Activated CD8-positive, alpha-beta memory T cell treated with anti-CD3 and anti-CD28 coated beads, Interleukin-2, amount 50 U/mL, for 1 hour (primary cell): Measurements from ENCODE around the gene CUEDC2.

Experiments
- DNase-seq: peaks from one replicate; pipeline ENCODE4 v3.0.0-alpha.2; 2020; ENCODE audit errors: extremely low read depth

Gene CUEDC2

DNA sequence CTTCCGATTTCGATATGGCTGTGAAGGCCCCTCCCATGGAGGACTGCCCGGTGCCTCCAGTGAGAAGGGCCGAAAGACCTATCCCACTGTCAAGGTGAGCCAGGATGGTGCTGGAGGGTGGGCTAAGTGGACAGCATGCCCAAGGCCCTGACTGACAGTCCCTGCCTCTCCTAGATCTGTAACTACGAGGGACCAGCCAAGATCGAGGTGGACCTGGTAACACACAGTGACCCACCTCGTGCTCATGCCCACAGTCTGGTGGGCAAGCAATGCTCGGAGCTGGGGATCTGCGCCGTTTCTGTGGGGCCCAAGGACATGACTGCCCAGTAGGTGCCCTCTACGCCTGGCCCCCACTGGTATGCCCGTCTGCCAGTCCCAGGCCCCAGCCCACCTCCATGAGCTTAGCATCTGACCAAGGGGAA is 35.6 kb downstream of the CUEDC2 start:
- no peak for DNase-seq

- DNase-seq = no peak
Observed at GRCh38 chr10:102396317-102396650, 36.1 kb downstream of the CUEDC2 start.

DNA sequence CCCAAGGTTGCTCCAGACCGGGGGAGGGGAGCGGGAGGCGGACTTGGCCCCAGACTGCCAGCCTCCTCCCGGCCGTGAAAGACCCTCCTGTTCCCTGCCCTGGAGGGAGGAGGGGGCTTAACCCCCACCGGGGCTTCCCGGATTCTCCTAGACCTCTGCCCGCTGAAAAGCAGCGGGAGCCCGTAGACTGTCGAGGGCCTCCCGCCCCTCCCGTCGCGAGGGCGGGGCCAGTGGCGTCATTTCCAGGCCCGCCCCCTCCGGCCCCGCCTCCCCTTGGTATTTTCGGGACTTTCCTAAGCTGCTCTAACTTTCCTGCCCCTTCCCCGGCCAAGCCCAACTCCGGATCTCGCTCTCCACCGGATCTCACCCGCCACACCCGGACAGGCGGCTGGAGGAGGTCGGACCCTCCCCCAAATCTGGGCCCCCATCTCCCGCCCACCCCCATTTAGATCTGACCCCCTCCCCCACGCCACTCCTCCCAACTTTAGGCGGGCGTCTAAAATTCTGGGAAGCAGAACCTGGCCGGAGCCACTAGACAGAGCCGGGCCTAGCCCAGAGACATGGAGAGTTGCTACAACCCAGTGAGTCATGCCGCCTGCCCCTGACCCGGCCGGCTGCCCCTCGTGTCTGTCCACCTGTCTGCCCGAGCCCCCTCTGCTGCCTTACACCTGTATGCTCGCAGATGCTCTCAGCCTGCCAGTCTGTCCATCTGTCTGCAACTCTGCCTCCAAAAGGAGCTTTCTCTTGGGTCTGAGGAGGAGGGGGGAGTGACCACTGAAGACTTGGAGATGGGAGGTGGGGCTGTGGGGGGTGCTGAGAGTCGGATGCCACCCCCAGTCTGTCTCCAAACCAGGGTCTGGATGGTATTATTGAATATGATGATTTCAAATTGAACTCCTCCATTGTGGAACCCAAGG is 36.7 kb downstream of the CUEDC2 start, which contains the start of gene NFKB2:
NFKB2 (plus strand) TSS at position 306 of the 917 bp plus-strand sequence; CDS start at position 561, 255 bp downstream.
- peak; percentile 72 for DNase-seq

DNA sequence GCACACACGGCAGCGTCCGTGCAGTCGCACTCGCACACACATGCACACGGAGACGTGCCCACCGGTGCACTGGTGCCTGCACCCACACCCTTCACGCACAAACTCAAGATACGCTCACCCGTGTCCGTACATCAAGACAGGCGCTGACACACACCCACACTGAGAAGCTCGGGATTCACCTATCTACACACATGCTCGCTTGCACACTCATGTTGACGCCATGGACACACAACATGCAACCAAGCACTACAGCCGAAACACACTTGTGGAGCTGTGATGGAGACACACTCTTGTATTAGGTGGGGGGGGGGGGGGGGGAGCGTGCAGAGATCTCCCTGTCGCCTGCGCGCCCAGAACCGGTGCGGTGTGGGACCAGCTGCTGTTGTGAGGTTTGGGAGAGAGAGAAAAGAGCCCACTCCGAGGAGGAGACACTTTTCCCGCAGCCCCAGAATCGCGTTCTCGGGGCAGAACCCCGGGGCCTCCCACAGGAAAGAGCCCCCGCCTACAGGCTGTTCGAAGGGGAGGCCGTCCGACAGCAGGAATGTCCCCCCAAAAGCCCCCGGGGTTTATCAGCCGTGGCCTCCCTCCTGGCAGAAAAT is 37.5 kb downstream of the CUEDC2 start:
- DNase-seq = no peak

DNA sequence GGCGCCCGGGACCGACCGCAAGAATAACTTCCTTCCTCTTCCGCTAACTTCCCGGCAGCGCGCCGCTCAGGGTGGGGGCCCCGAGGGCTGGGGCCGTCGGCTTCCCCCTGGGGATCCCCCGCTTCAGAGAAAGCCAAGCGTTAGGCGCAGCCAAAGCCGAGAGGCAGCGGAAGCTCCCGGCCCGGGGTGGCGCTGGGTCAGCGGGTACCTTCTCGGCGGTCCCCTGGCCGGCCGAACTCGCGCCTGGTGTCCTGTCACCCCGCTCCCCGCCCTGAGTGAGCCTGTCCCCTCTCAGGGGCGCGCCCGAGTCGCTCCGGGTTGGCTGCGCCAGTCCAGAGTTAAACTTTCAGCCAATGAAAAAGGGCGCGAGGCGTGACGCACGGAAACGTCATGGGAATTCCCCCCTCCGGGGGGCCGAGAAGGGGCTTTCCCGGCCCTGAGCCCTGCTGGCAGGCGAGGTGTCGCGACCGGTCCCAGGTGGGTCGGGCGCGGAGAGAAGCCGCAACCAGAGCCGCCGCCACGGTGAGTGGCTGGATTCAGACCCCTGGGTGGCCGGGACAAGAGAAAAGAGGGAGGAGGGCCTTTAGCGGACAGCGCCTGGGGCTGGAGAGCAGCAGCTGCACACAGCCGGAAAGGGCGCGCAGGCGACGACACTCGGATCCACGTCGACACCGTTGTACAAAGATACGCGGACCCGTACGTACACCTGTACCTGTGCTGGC is 38.1 kb downstream of the CUEDC2 start:
- peak; percentile 97 for DNase-seq

GRCh38 chr10:102393411-102394078 is 38.8 kb downstream of the CUEDC2 start:
- no peak for DNase-seq

DNA sequence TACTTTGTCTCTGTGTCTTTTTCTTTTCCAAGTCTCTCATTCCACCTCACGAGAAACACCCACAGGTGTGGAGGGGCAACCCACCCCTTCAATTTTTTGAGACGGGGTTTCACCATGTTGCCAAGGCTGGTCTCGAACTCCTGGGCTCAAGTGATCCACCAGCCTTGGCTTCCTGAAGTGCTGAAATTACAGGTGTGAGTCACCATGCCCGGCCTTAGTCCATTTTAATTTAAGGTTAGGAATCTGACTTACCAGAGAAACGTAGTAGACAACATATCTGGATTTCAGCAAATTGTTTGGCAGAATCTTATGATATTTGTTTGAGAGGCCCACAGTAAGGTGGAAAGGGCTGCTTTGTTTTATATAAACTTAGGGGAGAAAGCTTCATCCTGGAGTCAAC is 40.1 kb downstream of the CUEDC2 start:
- DNase-seq = no peak

GRCh38 chr10:102389894-102390293 is 42.5 kb downstream of the CUEDC2 start:
- DNase-seq = no peak

GRCh38 chr10:102384606-102385429 is 47.6 kb downstream of the CUEDC2 start:
- no peak for DNase-seq

- DNase-seq = no peak
Observed at GRCh38 chr10:102384053-102384452, 48.3 kb downstream of the CUEDC2 start.

GRCh38 chr10:102382871-102383270 is 49.5 kb downstream of the CUEDC2 start:
- no peak for DNase-seq

GRCh38 chr10:102381983-102382382 is 50.4 kb downstream of the CUEDC2 start:
- no peak for DNase-seq

DNA sequence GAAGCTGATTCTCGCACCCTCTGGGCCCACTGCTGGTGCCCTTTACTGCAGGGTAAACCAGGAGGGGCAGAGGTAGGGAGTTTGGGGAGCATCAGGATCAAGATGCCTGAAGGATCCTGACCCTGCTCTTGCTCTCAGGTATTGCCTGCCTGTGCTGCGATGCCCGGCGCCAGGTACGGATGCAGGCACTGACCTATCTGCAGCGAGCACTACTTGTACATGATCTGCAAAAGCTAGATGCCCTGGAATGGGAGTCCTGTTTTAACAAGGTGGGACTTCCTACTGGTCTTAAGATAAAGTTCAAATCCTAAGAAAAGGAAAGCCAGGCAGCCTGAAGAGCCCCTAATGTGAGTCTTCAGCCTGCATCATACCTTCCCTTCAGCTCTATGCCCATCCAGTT is 53.0 kb downstream of the CUEDC2 start:
- no peak for DNase-seq

GRCh38 chr10:102376901-102377300 is 55.5 kb downstream of the CUEDC2 start:
- DNase-seq = no peak

DNA sequence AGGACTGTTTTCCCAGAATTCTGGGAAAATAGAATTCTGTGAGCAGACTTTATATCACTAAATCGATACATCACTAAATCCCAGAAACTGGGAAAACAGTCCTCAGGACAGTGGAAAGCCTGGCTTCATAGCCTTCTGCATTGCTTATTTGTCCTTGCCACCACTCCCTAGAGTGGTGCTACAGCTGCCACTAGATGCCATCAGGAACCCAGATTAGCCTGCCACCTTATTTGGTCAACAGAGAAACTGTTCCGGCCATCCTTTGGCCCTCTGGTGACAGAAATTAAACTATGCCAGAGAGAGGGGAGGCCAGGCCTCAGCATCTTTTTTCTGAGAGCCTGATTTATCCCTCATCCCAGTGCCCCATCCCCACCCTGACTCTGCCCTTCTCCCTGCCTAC is 56.5 kb downstream of the CUEDC2 start:
- DNase-seq = no peak

GRCh38 chr10:102375250-102375649 is 57.1 kb downstream of the CUEDC2 start:
- DNase-seq = no peak
